Hepatocyte (in vitro differentiated cells): ENCODE measurements around the gene SYNGR1. TPM values are rescaled to one million over a fixed set of nuclear protein-coding genes. Genes with fewer than 3 reads are reported as not detected.

Source experiments
- DNase-seq: peaks from one replicate; pipeline ENCODE4 v3.0.0-alpha.2; 2016; ENCODE audit warnings: low spot score
- H2AFZ ChIP-seq: fragments of 200-600 bp; sonication (generic); 2 replicates; pipeline ENCODE4 v1.6.0; 2016; ENCODE audit warnings: antibody characterized with exemption, mild to moderate bottlenecking
- H3K27ac ChIP-seq: fragments of 200-600 bp; sonication (generic); 2 replicates; pipeline ENCODE4 v1.5.1; 2016; ENCODE audit warnings: mild to moderate bottlenecking
- H3K27me3 ChIP-seq: fragments of 200-600 bp; sonication (generic); 2 replicates; pipeline ENCODE4 v1.6.1; 2016
- H3K36me3 ChIP-seq: fragments of 200-600 bp; sonication (generic); replicated peaks from 2 replicates; pipeline ENCODE4 v1.5.1; 2016; ENCODE audit warnings: low read depth; ENCODE audit not compliant: insufficient read depth
- H3K4me1 ChIP-seq: fragments of 200-600 bp; sonication (generic); 2 replicates; pipeline ENCODE4 v1.5.1; 2016; ENCODE audit warnings: mild to moderate bottlenecking, moderate library complexity; ENCODE audit not compliant: insufficient read depth
- H3K4me2 ChIP-seq: fragments of 200-600 bp; sonication (generic); 2 replicates; pipeline ENCODE4 v1.6.0; 2016
- H3K4me3 ChIP-seq: fragments of 200-600 bp; sonication (generic); 2 replicates; pipeline ENCODE4 v1.5.1; 2016; ENCODE audit warnings: mild to moderate bottlenecking
- H3K79me2 ChIP-seq: fragments of 200-600 bp; sonication (generic); 2 replicates; pipeline ENCODE4 v1.6.0; 2017; ENCODE audit warnings: mild to moderate bottlenecking
- H3K9me2 ChIP-seq: fragments of 200-600 bp; sonication (generic); replicated peaks from 2 replicates; pipeline ENCODE4 v1.6.0; 2017; ENCODE audit warnings: mild to moderate bottlenecking; ENCODE audit not compliant: insufficient read depth
- H3K9me3 ChIP-seq: fragments of 200-600 bp; sonication (generic); 2 replicates; pipeline ENCODE4 v1.5.1; 2016; ENCODE audit warnings: low read depth, mild to moderate bottlenecking
- H4K20me1 ChIP-seq: fragments of 200-600 bp; sonication (generic); 2 replicates; pipeline ENCODE4 v1.6.0; 2016; ENCODE audit warnings: mild to moderate bottlenecking; ENCODE audit not compliant: insufficient read depth, poor library complexity, severe bottlenecking
- CTCF ChIP-seq: fragments of 200-600 bp; sonication (generic); IDR thresholded peaks from 2 replicates; pipeline ENCODE4 v1.5.1; 2016; ENCODE audit warnings: antibody characterized with exemption, mild to moderate bottlenecking; ENCODE audit not compliant: poor library complexity
- EZH2 ChIP-seq: fragments of 200-600 bp; sonication (generic); IDR thresholded peaks from 2 replicates; pipeline ENCODE4 v1.6.1; 2016; ENCODE audit warnings: antibody characterized with exemption, mild to moderate bottlenecking, borderline replicate concordance
- EZH2phosphoT487 ChIP-seq: fragments of 200-600 bp; sonication (generic); IDR thresholded peaks from one replicate; pipeline ENCODE4 v1.6.1; 2018; ENCODE audit warnings: antibody characterized with exemption, mild to moderate bottlenecking, low read depth, moderate library complexity; ENCODE audit not compliant: unreplicated experiment, severe bottlenecking
- WGBS: methylation state at CpG from one replicate; pipeline ENCODE4 v1.1.6; 2016; ENCODE audit warnings: low lambda C conversion rate; ENCODE audit errors: missing lambda C conversion rate; 5-methylcytosine and 5-hydroxymethylcytosine counted together
- polyA plus RNA-seq: library from polyadenylated mRNA; unstranded; fragments of >200 nt; fragmentation: Nextera tagmentation; extraction: Ambion mirVana; gene quantifications from 2 replicates; pipeline ENCODE4 v1.2.1, GENCODE V29; 2016
- total RNA-seq: library from RNA; depleted of rRNA; stranded (reverse); fragments of >200 nt; gene quantifications from 2 replicates; pipeline ENCODE4 v1.2.3, GENCODE V29; 2014

The SYNGR1 gene
- total and polyA plus RNA-seq, 2 experiments from 2014 or later, result 23.1 to 58.8 TPM

GRCh38 chr22:39312410-39312809 is 37.4 kb upstream of the SYNGR1 start:
- 92% methylated on average over 5 of the region's 5 CpGs for WGBS
- Histone ChIP-seq H3K4me3 (no peak overlapping the region), H4K20me1 (peaks cover 63% of the 10 kb centered on the region), H3K27me3 (no peaks in the 10 kb centered on the region), H3K4me2 (no peak overlapping the region), H2AFZ (no peak overlapping the region), H3K27ac (no peak overlapping the region), H3K79me2 (peaks cover 34% of the 10 kb centered on the region), H3K9me3 (no peaks in the 10 kb centered on the region), H3K4me1 (peaks cover 23% of the 10 kb centered on the region), H3K36me3 (no peaks in the 10 kb centered on the region), H3K9me2 (no peaks in the 10 kb centered on the region)
- TF ChIP-seq CTCF, result no peak
- TF ChIP-seq EZH2, result no peak
- TF ChIP-seq EZH2phosphoT487, result no peak
- no peak for DNase-seq

GRCh38 chr22:39313258-39314001 is 36.4 kb upstream of the SYNGR1 start:
- H2AFZ ChIP-seq, result no peak overlapping the region
- H3K27me3 ChIP-seq, result no peaks in the 10 kb centered on the region
- H3K9me2 ChIP-seq, result no peaks in the 10 kb centered on the region
- H3K4me2 ChIP-seq, result no peak overlapping the region
- no peaks in the 10 kb centered on the region for H3K36me3 ChIP-seq
- no peak for TF ChIP-seq EZH2phosphoT487
- TF ChIP-seq CTCF, result no peak
- TF ChIP-seq EZH2, result no peak
- WGBS, result 95% methylated on average over 20 of the region's 20 CpGs
- H3K79me2 ChIP-seq, result peaks cover 44% of the 10 kb centered on the region
- DNase-seq, result no peak
- peaks cover 73% of the 10 kb centered on the region for H4K20me1 ChIP-seq
- no peak overlapping the region for H3K27ac ChIP-seq
- H3K9me3 ChIP-seq, result no peaks in the 10 kb centered on the region
- no peak overlapping the region for H3K4me3 ChIP-seq
- peaks cover 31% of the 10 kb centered on the region for H3K4me1 ChIP-seq

- Histone ChIP-seq H3K4me3 (no peak overlapping the region), H3K27ac (no peak overlapping the region), H4K20me1 (peaks cover 79% of the 10 kb centered on the region), H2AFZ (no peak overlapping the region), H3K36me3 (no peaks in the 10 kb centered on the region), H3K4me2 (peak overlapping the region; percentile 98), H3K9me2 (no peaks in the 10 kb centered on the region), H3K4me1 (peaks cover 31% of the 10 kb centered on the region), H3K9me3 (no peaks in the 10 kb centered on the region), H3K27me3 (no peaks in the 10 kb centered on the region), H3K79me2 (peaks cover 53% of the 10 kb centered on the region)
- no peak for DNase-seq
- WGBS, result 88% methylated on average over 14 of the region's 14 CpGs
- TF ChIP-seq CTCF, result no peak
- no peak for TF ChIP-seq EZH2
- TF ChIP-seq EZH2phosphoT487, result no peak
Observed at GRCh38 chr22:39314251-39314971, 35.4 kb upstream of the SYNGR1 start.
